GM21576 (cell line): ENCODE results near the gene RPS6KL1.

Experiments
- ATAC-seq: cut with Tn5 transposase; IDR thresholded peaks from one replicate; pipeline ENCODE4 v1.9.1; 2021; ENCODE audit warnings: mild to moderate bottlenecking, moderate library complexity; ENCODE audit not compliant: unreplicated experiment

Gene RPS6KL1

GRCh38 chr14:74913986-74914573 lies 9.0 kb downstream of the RPS6KL1 start:
- ATAC-seq: no peak

- ATAC-seq: no peak
Measured at GRCh38 chr14:74913393-74913910, 9.6 kb downstream of the RPS6KL1 start.

- ATAC-seq: no peak
Measured at GRCh38 chr14:74912801-74913200, 10.3 kb downstream of the RPS6KL1 start.

GRCh38 chr14:74912111-74912510 lies 10.9 kb downstream of the RPS6KL1 start:
- no peak for ATAC-seq

- ATAC-seq: no peak
Measured at GRCh38 chr14:74911704-74912103, 11.4 kb downstream of the RPS6KL1 start.

- ATAC-seq: no peak
Measured at GRCh38 chr14:74911221-74911620, 11.8 kb downstream of the RPS6KL1 start.

- no peak for ATAC-seq
Measured at GRCh38 chr14:74910556-74910955, 12.5 kb downstream of the RPS6KL1 start.

GRCh38 chr14:74909911-74910310 lies 13.1 kb downstream of the RPS6KL1 start:
- no peak for ATAC-seq

- ATAC-seq: no peak
Measured at GRCh38 chr14:74909501-74909900, 13.6 kb downstream of the RPS6KL1 start.

GRCh38 chr14:74908861-74909341 lies 14.2 kb downstream of the RPS6KL1 start:
- no peak for ATAC-seq

- ATAC-seq: no peak
Measured at GRCh38 chr14:74907744-74908143, 15.3 kb downstream of the RPS6KL1 start.

GRCh38 chr14:74906925-74907521 lies 16.0 kb downstream of the RPS6KL1 start:
- no peak for ATAC-seq

GRCh38 chr14:74905595-74906142 lies 17.4 kb downstream of the RPS6KL1 start:
- no peak for ATAC-seq

- no peak for ATAC-seq
Measured at GRCh38 chr14:74904635-74905503, 18.2 kb downstream of the RPS6KL1 start.

GRCh38 chr14:74902941-74903705 lies 19.9 kb downstream of the RPS6KL1 start:
- ATAC-seq: no peak

GRCh38 chr14:74898694-74899093 lies 24.4 kb downstream of the RPS6KL1 start:
- ATAC-seq: no peak

- ATAC-seq: no peak
Measured at GRCh38 chr14:74898083-74898482, 25.0 kb downstream of the RPS6KL1 start.

- no peak for ATAC-seq
Measured at GRCh38 chr14:74897642-74898041, 25.4 kb downstream of the RPS6KL1 start.

- no peak for ATAC-seq
Measured at GRCh38 chr14:74896400-74896799, 26.7 kb downstream of the RPS6KL1 start.

- peak; percentile 53 for ATAC-seq
Measured at GRCh38 chr14:74893614-74894091, 29.4 kb downstream of the RPS6KL1 start.
